Testis (tissue), 2 donors: ENCODE data around the gene PDZD8.

Experiments
- CTCF ChIP-seq, 3 experiments: fragments of 450-650 bp in 2 of 3; fragments of 200-600 bp in 1 of 3; sonication (generic) in 1 of 3; IDR thresholded peaks; one replicate each; pipeline ENCODE4 v1.5.1; 2016 to 2019; ENCODE audit warnings: antibody characterized with exemption in 3 of 3, mild to moderate bottlenecking in 2 of 3, moderate library complexity in 1 of 3
- POLR2A ChIP-seq: fragments of 450-650 bp; IDR thresholded peaks from one replicate; pipeline ENCODE4 v1.6.1; 2017; ENCODE audit warnings: antibody characterized with exemption, mild to moderate bottlenecking, moderate library complexity

- TF ChIP-seq CTCF (IDR thresholded peaks at IDR 0.05): no peak
- no peak for TF ChIP-seq POLR2A
Observed at GRCh38 chr10:117322260-117322659, 53.0 kb downstream of the PDZD8 start.
